GM12878 (cell line): ENCODE results near the gene KDM6A. TPM values are rescaled to one million over a fixed set of nuclear protein-coding genes. Genes with fewer than 3 reads are reported as not detected.

Source experiments
- ATAC-seq: fragments of 200-7000 bp; cut with Tn5 transposase; 3 replicates; pipeline ENCODE4 v1.9.1; 2020; ENCODE audit warnings: mild to moderate bottlenecking, moderate library complexity
- BruUV-seq: library from RNA; stranded (reverse); fragments of 400-500 nt; replicated peaks from 2 replicates; lab custom pipeline; 2021; lab: Mats Ljungman, UMichigan
- CTCF ChIA-PET: fragments of 300-600 bp; sonication (Branson Sonifier 250); formaldehyde crosslinking; extraction: SDS; loops from one replicate; lab custom pipeline; 2021; ENCODE audit warnings: inconsistent platforms; lab: Yijun Ruan, JAX
- POLR2A ChIA-PET: fragments of 350-600 bp; formaldehyde crosslinking; extraction: SDS; loops from one replicate; lab custom pipeline; 2021; ENCODE audit warnings: inconsistent platforms; lab: Charles Lee
- RAD21 ChIA-PET: fragments of 300-600 bp; sonication (Branson Sonifier 250); formaldehyde crosslinking; loops from one replicate; lab custom pipeline; 2023; ENCODE audit warnings: antibody characterized with exemption; ENCODE audit not compliant: unreplicated experiment; lab: Charles Lee
- SMC1A ChIA-PET: fragments of 300-600 bp; sonication (Branson Sonifier 250); formaldehyde crosslinking; loops from one replicate; lab custom pipeline; 2023; ENCODE audit not compliant: unreplicated experiment, uncharacterized antibody; lab: Charles Lee
- DNase-seq: peaks from one replicate; pipeline ENCODE4 v3.0.0-alpha.2; 2011; ENCODE audit warnings: low read depth, low spot score
- FAIRE-seq: peaks from 3 replicates; lab custom pipeline; 2011; peaks lifted over from hg19 to GRCh38; lab: Jason Lieb, UNC
- H2AFZ ChIP-seq: 2 replicates; pipeline ENCODE4 v1.6.0; 2011; ENCODE audit warnings: low read depth, low read length, control low read depth; ENCODE audit not compliant: control insufficient read depth
- H3K27ac ChIP-seq: 2 replicates; pipeline ENCODE4 v1.5.1; 2011; ENCODE audit warnings: control low read depth; ENCODE audit not compliant: control insufficient read depth, insufficient read depth
- H3K27me3 ChIP-seq, 2 experiments: replicated peaks in 1 of 2; 2 replicates each; pipeline versions ENCODE4 v1.6.0 to v1.6.1; 2011; ENCODE audit warnings: low read length in 1 of 2; ENCODE audit not compliant: control insufficient read depth in 2 of 2, insufficient read depth in 2 of 2
- H3K36me3 ChIP-seq, 2 experiments: 2 replicates each; pipeline ENCODE4 v1.5.1; 2011; ENCODE audit warnings: low read length in 1 of 2; ENCODE audit not compliant: control insufficient read depth in 2 of 2, insufficient read depth in 2 of 2
- H3K4me1 ChIP-seq: 2 replicates; pipeline ENCODE4 v1.6.1; 2011; ENCODE audit warnings: mild to moderate bottlenecking, low read length, moderate library complexity, mixed read lengths; ENCODE audit not compliant: control insufficient read depth, insufficient read depth
- H3K4me2 ChIP-seq: 2 replicates; pipeline ENCODE4 v1.6.0; 2011; ENCODE audit warnings: control low read depth; ENCODE audit not compliant: control insufficient read depth, insufficient read depth
- H3K4me3 ChIP-seq: fragments of 200-600 bp; sonication (generic); 2 replicates; pipeline ENCODE4 v1.5.1; 2016
- H3K79me2 ChIP-seq: 2 replicates; pipeline ENCODE4 v1.6.0; 2011; ENCODE audit warnings: low read length; ENCODE audit not compliant: control insufficient read depth, insufficient read depth
- H3K9ac ChIP-seq: 2 replicates; pipeline ENCODE4 v1.8.0; 2011; ENCODE audit warnings: low read length, control low read depth, mixed read lengths; ENCODE audit not compliant: control insufficient read depth, insufficient read depth
- H3K9me3 ChIP-seq: replicated peaks from 3 replicates; pipeline ENCODE4 v1.5.1; 2011; ENCODE audit warnings: mild to moderate bottlenecking, low read length; ENCODE audit not compliant: control insufficient read depth, insufficient read depth
- H4K20me1 ChIP-seq: 2 replicates; pipeline ENCODE4 v1.6.0; 2011; ENCODE audit not compliant: control insufficient read depth, insufficient read depth
- ATF2 ChIP-seq: IDR thresholded peaks from 2 replicates; pipeline ENCODE4 v1.6.1; 2012; ENCODE audit warnings: low read length, inconsistent platforms
- ATF7 ChIP-seq: fragments of 450-650 bp; IDR thresholded peaks from 2 replicates; pipeline ENCODE4 v1.6.1; 2016; ENCODE audit warnings: low read depth, mild to moderate bottlenecking
- CREB1 ChIP-seq: IDR thresholded peaks from 2 replicates; pipeline ENCODE4 v1.6.1; 2012; ENCODE audit warnings: low read depth, mild to moderate bottlenecking, inconsistent platforms
- CREM ChIP-seq: IDR thresholded peaks from 2 replicates; pipeline ENCODE4 v1.6.1; 2014; ENCODE audit warnings: antibody characterized with exemption, low read depth
- E2F8 ChIP-seq: fragments of 450-650 bp; IDR thresholded peaks from 2 replicates; pipeline ENCODE4 v1.6.1; 2018; ENCODE audit warnings: mild to moderate bottlenecking, low read depth, moderate library complexity; ENCODE audit not compliant: partially characterized antibody
- IKZF2 ChIP-seq, 2 experiments: fragments of 450-650 bp; IDR thresholded peaks; 2 replicates each; pipeline ENCODE4 v1.6.1; 2017; ENCODE audit warnings: mild to moderate bottlenecking in 2 of 2, moderate library complexity in 2 of 2
- JUNB ChIP-seq: IDR thresholded peaks from 2 replicates; pipeline ENCODE4 v1.6.1; 2016; ENCODE audit warnings: antibody characterized with exemption, mild to moderate bottlenecking
- RELA ChIP-seq: fragments of 450-650 bp; IDR thresholded peaks from 2 replicates; pipeline ENCODE4 v1.8.0; 2014; ENCODE audit warnings: borderline replicate concordance; ENCODE audit not compliant: partially characterized antibody
- WGBS: methylation state at CpG from one replicate; pipeline ENCODE4 v1.1.6; 2016; ENCODE audit warnings: low lambda C conversion rate; ENCODE audit not compliant: insufficient replicate concordance, insufficient coverage; ENCODE audit errors: missing lambda C conversion rate; 5-methylcytosine and 5-hydroxymethylcytosine counted together
- in situ Hi-C: fragments of 300-500 bp; cut with MboI; formaldehyde crosslinking; loops from 9 replicates; pipeline ENCODE4 v1.14.3; 2018; ENCODE audit warnings: mixed read lengths
- intact Hi-C: fragments of 100-400 bp; cut with micrococcal nuclease; formaldehyde crosslinking; loops from one replicate; pipeline ENCODE4 v1.14.2; 2022; ENCODE audit not compliant: unreplicated experiment
- polyA plus RNA-seq, 11 experiments: library from polyadenylated mRNA; depleted of rRNA in 4 of 11; unstranded in 6 of 11; stranded (reverse) in 5 of 11; fragments of >200 nt; fragmentation: Nextera tagmentation in 4 of 11; fragmentation: Illumina TruSeq in 1 of 11; extraction: Ambion mirVana in 4 of 11; extraction: Trizol in 1 of 11; gene quantifications; 1 replicate in 1 of 11; 2 replicates in 10 of 11; pipeline versions ENCODE4 v1.2.1 to v1.2.3, GENCODE V29; 2011 to 2016; ENCODE audit warnings: inconsistent platforms in 2 of 11, missing spikeins in 2 of 11, low read depth in 1 of 11
- total RNA-seq, 4 experiments: library from RNA; depleted of rRNA in 3 of 4; stranded (reverse); fragments of >200 nt in 3 of 4; fragmentation: Illumina TruSeq in 1 of 4; extraction: Trizol in 1 of 4; gene quantifications; 2 replicates each; pipeline versions ENCODE4 v1.2.1 to v1.2.3, GENCODE V29; 2013 to 2021

Gene KDM6A
- total and polyA plus RNA-seq, 10 of the 15 experiments (the other 5 are each of a cell fraction or from before 2014, with no cell fraction given), result 7.9 to 29.0 (median 20.4) TPM

DNA sequence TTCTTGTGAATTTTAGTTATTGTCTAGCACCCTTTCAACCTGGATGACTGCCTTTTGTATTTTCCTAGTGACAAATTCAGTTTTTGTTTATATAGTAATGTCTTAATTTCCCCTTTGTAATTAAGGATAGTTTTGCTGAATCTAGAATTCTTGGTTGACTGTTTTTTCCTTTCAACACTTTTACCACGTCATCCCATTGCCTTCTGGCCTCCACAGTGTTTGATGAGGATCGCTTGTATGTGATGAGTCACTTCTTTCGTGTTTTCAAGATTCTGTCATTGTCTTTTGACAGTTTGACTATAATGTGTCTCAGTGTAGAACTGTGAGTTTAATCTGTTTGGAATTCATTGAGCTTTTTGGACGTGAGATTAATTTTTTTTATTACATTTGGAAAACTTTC is 30.1 kb downstream of the KDM6A start:
- peak overlapping the region; percentile 20; the same call in 1 of the 2 replicates for H3K4me3 ChIP-seq
- no peak for DNase-seq
- peaks cover 2% of the 10 kb centered on the region; the same call in 1 of the 2 replicates for H4K20me1 ChIP-seq
- 1% methylated on average over 4 of the region's 4 CpGs for WGBS
- peaks cover 2% of the 10 kb centered on the region; the same call in 2 of the 3 replicates for H3K9me3 ChIP-seq
- ATAC-seq, result peak; percentile 35
- FAIRE-seq, result no peak
- H3K9ac ChIP-seq, result no peak overlapping the region
- intact Hi-C loops (loop anchor here (10.0 kb wide), 1 partner anchor 172 kb away; no protein-coding TSS in a partner anchor), in situ Hi-C loops (no loop called here)
- ChIA-PET RAD21 (interaction anchor here (0.7 to 4.2 kb wide), 4 partner anchors 11 to 165 kb away, joined by 3 to 50 read pairs (median 12); partner anchors contain the start of gene KDM6A), POLR2A (interaction anchor here (1.6 to 3.7 kb wide), 2 partner anchors 28 to 30 kb away, joined by 6 to 17 read pairs; partner anchors contain the start of gene KDM6A), CTCF (interaction anchor here (0.6 to 2.9 kb wide), 4 partner anchors 13 to 167 kb away, joined by 3 to 10 read pairs (median 4); no protein-coding TSS in a partner anchor), SMC1A (interaction anchor here (1.0 to 3.8 kb wide), 7 partner anchors 9 to 90 kb away, joined by 4 to 39 read pairs (median 7); partner anchors contain the start of gene KDM6A)
- TF ChIP-seq CREB1 (peak; percentile 75), JUNB (peak; percentile 70), E2F8 (no peak), CREM (peak; percentile 49; the same call in 1 of the 2 replicates), ATF2 (peak; percentile 43; the same call in 1 of the 2 replicates), IKZF2 (IDR thresholded peaks at IDR 0.05) (peak in 1 of 2 experiments; percentile 45; a peak in 1 of 4 replicates), RELA (no peak), ATF7 (peak; percentile 59; the same call in 1 of the 2 replicates)
- H2AFZ ChIP-seq, result no peak overlapping the region
- H3K4me1 ChIP-seq, result peaks cover 44% of the 10 kb centered on the region
- H3K27ac ChIP-seq, result peak overlapping the region; percentile 73
- no TSS peak for BruUV-seq
- no peaks in the 10 kb centered on the region for H3K27me3 ChIP-seq
- H3K4me2 ChIP-seq, result peak overlapping the region; percentile 89; the same call in 1 of the 2 replicates
- H3K36me3 ChIP-seq, result no peaks in the 10 kb centered on the region
- H3K79me2 ChIP-seq, result peaks cover 95% of the 10 kb centered on the region
